ENCODE data around the gene DNM3. TPM values are rescaled to one million over a fixed set of nuclear protein-coding genes. Genes with fewer than 3 reads are reported as not detected.

DNM3 gene
- polyA plus RNA-seq, 1 of the 3 experiments (the other 2 are of a cell fraction), result 0.43 TPM

GRCh38 chr1:171999756-172000155 lies 158.5 kb downstream of the DNM3 start:
- DNase-seq, result no peak

GRCh38 chr1:172001288-172001687 lies 160.0 kb downstream of the DNM3 start:
- no peak for DNase-seq
- Histone ChIP-seq H3K4me2 (no peak overlapping the region), H3K36me3 (replicated peaks in 1 of 2; ENCODE audit: control insufficient read depth in 1 of 2, insufficient read depth in 2 of 2, low read length in 1 of 2) (no peaks in the 10 kb centered on the region), H3K9me3 (no peaks in the 10 kb centered on the region), H3K79me2 (ENCODE audit: insufficient read depth) (no peaks in the 10 kb centered on the region), H3K27me3 (ENCODE audit: insufficient read depth) (no peaks in the 10 kb centered on the region), H4K20me1 (ENCODE audit: insufficient read depth) (no peaks in the 10 kb centered on the region), H3K4me3 (ENCODE audit: low read depth in 2 of 2, low read length in 1 of 2) (no peak overlapping the region), H3K27ac (ENCODE audit: low read depth in 2 of 2, low read length in 1 of 2) (no peak overlapping the region), H3K9me2 (no peaks in the 10 kb centered on the region), H3K4me1 (ENCODE audit: control insufficient read depth in 1 of 2, insufficient read depth in 2 of 2, low read depth in 1 of 2, low read length in 1 of 2) (peaks cover 5 to 6% of the 10 kb centered on the region in 2 experiments; a peak in 2 of 4 replicates), H3F3A (replicated peaks; ENCODE audit: insufficient read depth) (peaks cover 7% of the 10 kb centered on the region), H3K9ac (no peak overlapping the region), H2AFZ (ENCODE audit: low read depth) (no peak overlapping the region)
- CTCF ChIA-PET, result interaction anchor here (1.7 to 7.1 kb wide), 8 partner anchors 16 to 718 kb away, joined by 4 to 42 read pairs (median 26); partner anchors contain the start of gene PIGC
- POLR2A ChIA-PET, result no interaction called here
- WGBS (ENCODE audit: low lambda C conversion rate), result 90% methylated on average over 3 of the region's 3 CpGs
- TF ChIP-seq RAD21 (IDR thresholded peaks at IDR 0.05; ENCODE audit: low read length), result no peak
- no peak for TF ChIP-seq SIN3A (IDR thresholded peaks at IDR 0.05; ENCODE audit: borderline replicate concordance, low read depth, low read length)
- no peak for TF ChIP-seq NFIC (IDR thresholded peaks at IDR 0.05; ENCODE audit: borderline replicate concordance)
- TF ChIP-seq MEF2A (IDR thresholded peaks at IDR 0.05; ENCODE audit: borderline replicate concordance, low read depth), result no peak
- TF ChIP-seq ELF1 (IDR thresholded peaks at IDR 0.05), result no peak
- no peak for TF ChIP-seq RXRA (IDR thresholded peaks at IDR 0.05; ENCODE audit: borderline replicate concordance, low read depth)
- TF ChIP-seq NRF1 (IDR thresholded peaks at IDR 0.05; ENCODE audit: low read depth, low read length), result no peak
- TF ChIP-seq MAX (IDR thresholded peaks at IDR 0.05; ENCODE audit: low read depth), result no peak
- TF ChIP-seq GABPA (IDR thresholded peaks at IDR 0.05; ENCODE audit: low read depth), result no peak
- no peak for TF ChIP-seq USF2 (IDR thresholded peaks at IDR 0.05; ENCODE audit: borderline replicate concordance, low read depth, low read length)
- TF ChIP-seq CTCF (IDR thresholded peaks at IDR 0.05), result no peak
- no peak for TF ChIP-seq IRF3 (IDR thresholded peaks at IDR 0.05; ENCODE audit: low read depth, low read length)
- no peak for TF ChIP-seq SMC3 (IDR thresholded peaks at IDR 0.05; ENCODE audit: low read depth, low read length)
- TF ChIP-seq GATA2 (CRISPR knock-in tag; IDR thresholded peaks at IDR 0.05), result no peak
- TF ChIP-seq EZH2phosphoT487 (IDR thresholded peaks at IDR 0.05; ENCODE audit: borderline replicate concordance, low read depth), result no peak
- no peak for TF ChIP-seq RFX5 (IDR thresholded peaks at IDR 0.05; ENCODE audit: low read length)
- TF ChIP-seq ZBTB33 (IDR thresholded peaks at IDR 0.05; ENCODE audit: borderline replicate concordance, low read depth), result no peak

More at GRCh38 chr1:171999756-172000155, 158.5 kb downstream of the DNM3 start:
- H3K9me3 ChIP-seq, result no peaks in the 10 kb centered on the region
- WGBS (ENCODE audit: low lambda C conversion rate), result 38% methylated on average over 2 of the region's 2 CpGs
- H3K79me2 ChIP-seq (ENCODE audit: insufficient read depth), result no peaks in the 10 kb centered on the region
- H3F3A ChIP-seq (replicated peaks; ENCODE audit: insufficient read depth), result peaks cover 7% of the 10 kb centered on the region
- no peaks in the 10 kb centered on the region for H3K9me2 ChIP-seq
- no peaks in the 10 kb centered on the region for H3K36me3 ChIP-seq (replicated peaks in 1 of 2; ENCODE audit: control insufficient read depth in 1 of 2, insufficient read depth in 2 of 2, low read length in 1 of 2)
- no peak overlapping the region for H3K9ac ChIP-seq
- H3K27me3 ChIP-seq (ENCODE audit: insufficient read depth), result no peaks in the 10 kb centered on the region
- ChIA-PET CTCF (interaction anchor here (0.7 to 7.1 kb wide), 4 partner anchors 14 to 404 kb away, joined by 3 to 40 read pairs (median 5); no protein-coding TSS in a partner anchor), POLR2A (no interaction called here)
- H3K4me1 ChIP-seq (ENCODE audit: control insufficient read depth in 1 of 2, insufficient read depth in 2 of 2, low read depth in 1 of 2, low read length in 1 of 2), result peaks cover 2 to 5% of the 10 kb centered on the region in 2 experiments; a peak in 1 of 4 replicates
- 0 out of 2 replicates have a peak, but pooled peaks have one; percentile 8 for TF ChIP-seq JUND (IDR thresholded peaks at IDR 0.05)
- TF ChIP-seq PBX3 (IDR thresholded peaks at IDR 0.05), result peak; percentile 20; the same call in 1 of the 2 replicates
- TF ChIP-seq NFIC (IDR thresholded peaks at IDR 0.05; ENCODE audit: borderline replicate concordance), result no peak
- H3K4me3 ChIP-seq (ENCODE audit: low read depth in 2 of 2, low read length in 1 of 2), result no peak overlapping the region
- H3K4me2 ChIP-seq, result no peak overlapping the region
- H4K20me1 ChIP-seq (ENCODE audit: insufficient read depth), result no peaks in the 10 kb centered on the region
- no peak overlapping the region for H2AFZ ChIP-seq (ENCODE audit: low read depth)
- H3K27ac ChIP-seq (ENCODE audit: low read depth in 2 of 2, low read length in 1 of 2), result no peak overlapping the region
